ENCODE results near the gene MYH8.

Gene MYH8

GRCh38 chr17:10380631-10381408, 40.9 kb downstream of the MYH8 start:
- no peak for DNase-seq (ENCODE audit: low spot score)

- no peak for DNase-seq (ENCODE audit: low spot score)
These were observed 48.8 kb downstream of the MYH8 start, which contains the start of gene MYH13 for GRCh38 chr17:10372906-10373305. Gene MYH13 (minus strand): TSS chr17:10373006. CDS start chr17:10364530, 8,476 bp downstream.

- DNase-seq (ENCODE audit: low spot score): no peak
These were observed 51.6 kb downstream of the MYH8 start for GRCh38 chr17:10370016-10370608.

- DNase-seq (ENCODE audit: low spot score): no peak
These were observed 52.5 kb downstream of the MYH8 start for GRCh38 chr17:10369239-10369638.

GRCh38 chr17:10368561-10368960, 53.2 kb downstream of the MYH8 start:
- no peak for DNase-seq (ENCODE audit: low spot score)

- no peak for DNase-seq (ENCODE audit: low spot score)
These were observed 61.2 kb downstream of the MYH8 start for GRCh38 chr17:10360578-10360977.

GRCh38 chr17:10357768-10358167, 64.0 kb downstream of the MYH8 start:
- peak; percentile 5 for DNase-seq (ENCODE audit: low spot score)

GRCh38 chr17:10354651-10355050, 67.1 kb downstream of the MYH8 start:
- DNase-seq (ENCODE audit: low spot score): no peak

- DNase-seq (ENCODE audit: low spot score): no peak
These were observed 68.9 kb downstream of the MYH8 start for GRCh38 chr17:10352893-10353292.

- DNase-seq (ENCODE audit: low spot score): peak; percentile 8
These were observed 72.3 kb downstream of the MYH8 start for GRCh38 chr17:10349403-10349802.

GRCh38 chr17:10344816-10345215, 76.9 kb downstream of the MYH8 start:
- DNase-seq (ENCODE audit: low spot score): no peak

Data from cerebellar cortex (tissue), 1 donor.